Measurements from ENCODE around the gene NHLRC2.
A peak's percentile ranks its signal among the peaks of the same experiment; 100 is the strongest.

The NHLRC2 gene

GRCh38 chr10:113891476-113891875 is 37.0 kb downstream of the NHLRC2 start:
- TF ChIP-seq, protein P1, sequence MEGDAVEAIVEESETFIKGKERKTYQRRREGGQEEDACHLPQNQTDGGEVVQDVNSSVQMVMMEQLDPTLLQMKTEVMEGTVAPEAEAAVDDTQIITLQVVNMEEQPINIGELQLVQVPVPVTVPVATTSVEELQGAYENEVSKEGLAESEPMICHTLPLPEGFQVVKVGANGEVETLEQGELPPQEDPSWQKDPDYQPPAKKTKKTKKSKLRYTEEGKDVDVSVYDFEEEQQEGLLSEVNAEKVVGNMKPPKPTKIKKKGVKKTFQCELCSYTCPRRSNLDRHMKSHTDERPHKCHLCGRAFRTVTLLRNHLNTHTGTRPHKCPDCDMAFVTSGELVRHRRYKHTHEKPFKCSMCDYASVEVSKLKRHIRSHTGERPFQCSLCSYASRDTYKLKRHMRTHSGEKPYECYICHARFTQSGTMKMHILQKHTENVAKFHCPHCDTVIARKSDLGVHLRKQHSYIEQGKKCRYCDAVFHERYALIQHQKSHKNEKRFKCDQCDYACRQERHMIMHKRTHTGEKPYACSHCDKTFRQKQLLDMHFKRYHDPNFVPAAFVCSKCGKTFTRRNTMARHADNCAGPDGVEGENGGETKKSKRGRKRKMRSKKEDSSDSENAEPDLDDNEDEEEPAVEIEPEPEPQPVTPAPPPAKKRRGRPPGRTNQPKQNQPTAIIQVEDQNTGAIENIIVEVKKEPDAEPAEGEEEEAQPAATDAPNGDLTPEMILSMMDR (conservative IDR thresholded peaks at IDR 0.05; ENCODE audit: control insufficient read depth, insufficient read depth, low read depth, low read length) = no peak
- no peak for DNase-seq (ENCODE audit: low read depth)
- H3K4me3 ChIP-seq (ENCODE audit: control insufficient read depth, low read depth, low read length) = no peak overlapping the region

GRCh38 chr10:113893570-113893969 is 39.1 kb downstream of the NHLRC2 start:
- H3K4me3 ChIP-seq (ENCODE audit: control insufficient read depth, low read depth, low read length) = no peak overlapping the region
- TF ChIP-seq, protein P1 (conservative IDR thresholded peaks at IDR 0.05; ENCODE audit: control insufficient read depth, insufficient read depth, low read depth, low read length) = no peak
- DNase-seq (ENCODE audit: low read depth) = no peak

- DNase-seq (ENCODE audit: low read depth) = no peak
- TF ChIP-seq, protein P1 (conservative IDR thresholded peaks at IDR 0.05; ENCODE audit: control insufficient read depth, insufficient read depth, low read depth, low read length) = no peak
- no peak overlapping the region for H3K4me3 ChIP-seq (ENCODE audit: control insufficient read depth, low read depth, low read length)
Observed at GRCh38 chr10:113894581-113894980, 40.1 kb downstream of the NHLRC2 start.

DNA sequence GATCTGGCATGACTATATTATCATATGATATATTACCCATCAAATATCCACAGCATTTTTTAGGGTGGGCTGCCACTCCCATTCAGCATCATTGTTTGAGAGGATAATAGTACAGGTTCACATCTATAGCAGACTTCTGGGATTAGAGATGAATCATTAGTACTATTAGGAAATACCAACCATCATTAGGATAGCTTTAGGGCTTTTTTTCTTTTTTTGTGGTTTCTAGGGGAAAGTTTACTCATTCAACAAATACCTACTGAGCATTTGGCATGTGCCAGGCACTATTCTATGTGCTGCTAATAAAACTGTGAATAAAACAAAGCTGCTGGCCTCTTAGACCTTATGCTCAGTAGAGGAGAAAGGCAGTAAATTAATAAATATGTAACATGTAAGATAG is 40.6 kb downstream of the NHLRC2 start:
- H3K4me3 ChIP-seq (ENCODE audit: control insufficient read depth, low read depth, low read length) = no peak overlapping the region
- TF ChIP-seq, protein P1 (conservative IDR thresholded peaks at IDR 0.05; ENCODE audit: control insufficient read depth, insufficient read depth, low read depth, low read length) = no peak
- DNase-seq (ENCODE audit: low read depth) = peak; percentile 63

DNA sequence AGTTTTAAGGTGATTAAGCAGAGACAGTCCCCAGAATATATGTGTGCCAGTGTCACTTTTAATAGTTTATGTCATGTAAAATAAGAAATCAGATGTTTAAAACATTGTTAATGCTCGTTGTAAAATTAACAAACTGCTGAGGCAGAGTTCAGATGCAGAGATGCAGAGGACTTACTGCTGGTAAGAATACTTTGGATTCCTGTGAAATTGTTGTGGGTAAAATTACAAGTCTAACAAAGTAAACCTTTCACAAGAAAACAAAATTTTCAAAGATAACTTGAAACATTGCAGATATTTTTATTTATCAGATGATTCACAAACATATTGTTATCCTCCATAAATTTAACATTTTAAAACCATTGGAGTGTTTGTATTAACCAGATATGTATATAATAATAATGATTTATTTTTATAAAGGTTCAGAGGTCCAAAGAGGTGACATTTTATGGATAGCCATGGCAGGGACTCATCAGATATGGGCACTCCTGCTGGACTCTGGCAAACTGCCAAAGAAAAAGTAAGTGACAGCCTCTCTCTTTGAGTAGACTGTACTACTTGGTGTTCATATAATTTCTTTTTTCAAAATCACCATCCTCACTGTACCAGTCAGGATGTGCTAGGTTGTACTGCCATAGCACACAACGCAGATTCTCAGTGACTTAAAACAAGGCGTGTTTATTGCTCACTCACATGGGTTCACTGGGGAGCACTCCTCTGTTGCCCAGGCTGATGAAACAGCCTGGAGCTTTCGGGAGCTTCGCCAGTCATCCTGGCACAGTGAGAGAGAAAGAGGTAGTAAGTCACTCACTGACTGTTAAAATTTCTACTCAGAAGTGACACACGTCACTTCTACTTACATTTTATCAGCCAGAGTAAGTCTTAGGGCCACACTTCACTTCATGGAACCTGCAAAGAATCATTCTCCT is 43.5 kb downstream of the NHLRC2 start:
- DNase-seq (ENCODE audit: low read depth) = no peak
- no peak overlapping the region for H3K4me3 ChIP-seq (ENCODE audit: control insufficient read depth, low read depth, low read length)
- TF ChIP-seq, protein P1 (conservative IDR thresholded peaks at IDR 0.05; ENCODE audit: control insufficient read depth, insufficient read depth, low read depth, low read length) = no peak

GRCh38 chr10:113899952-113900598 is 45.6 kb downstream of the NHLRC2 start:
- no peak overlapping the region for H3K4me3 ChIP-seq (ENCODE audit: control insufficient read depth, low read depth, low read length)
- TF ChIP-seq, protein P1 (conservative IDR thresholded peaks at IDR 0.05; ENCODE audit: control insufficient read depth, insufficient read depth, low read depth, low read length) = no peak
- DNase-seq (ENCODE audit: low read depth) = peak; percentile 34
